ENCODE results near the gene TXK.

GRCh38 chr4:48024522-48024921 lies 109.5 kb downstream of the TXK start:
- TF ChIP-seq REST (IDR thresholded peaks at IDR 0.05; ENCODE audit: insufficient read depth in 1 of 2, low read depth in 2 of 2, low read length in 2 of 2) (no peak), TAF1 (IDR thresholded peaks at IDR 0.05; ENCODE audit: borderline replicate concordance, insufficient read depth, low read length) (no peak), SIN3A (IDR thresholded peaks at IDR 0.05; ENCODE audit: borderline replicate concordance, insufficient read depth, low read length) (no peak), POLR2AphosphoS5 (IDR thresholded peaks at IDR 0.05; ENCODE audit: low read depth, low read length) (no peak)

Data from PFSK-1 (cell line).